IMR-90 (cell line): ENCODE measurements around the gene SLC2A11. TPM values are rescaled to one million over a fixed set of nuclear protein-coding genes. Genes with fewer than 3 reads are reported as not detected.

Source experiments
- ATAC-seq: fragments of 200-7000 bp; cut with Tn5 transposase; 2 replicates; pipeline ENCODE4 v1.9.1; 2020; ENCODE audit warnings: low read depth, mild to moderate bottlenecking, moderate library complexity
- BruUV-seq: library from RNA; stranded (reverse); fragments of 400-500 nt; replicated peaks from 2 replicates; lab custom pipeline; 2021; lab: Mats Ljungman, UMichigan
- CTCF ChIA-PET: fragments of 300-600 bp; formaldehyde crosslinking; extraction: SDS; loops from one replicate; lab custom pipeline; 2021; ENCODE audit warnings: antibody characterized with exemption; lab: Yijun Ruan, JAX
- POLR2A ChIA-PET: fragments of 300-600 bp; sonication (Branson Sonifier 250); formaldehyde crosslinking; loops from one replicate; lab custom pipeline; 2022; ENCODE audit warnings: antibody characterized with exemption; ENCODE audit not compliant: unreplicated experiment; lab: Charles Lee
- DNase-seq: peaks from one replicate; pipeline ENCODE4 v3.0.0; 2013
- H2AFZ ChIP-seq: replicated peaks from 2 replicates; pipeline ENCODE3; 2013; ENCODE audit warnings: low read length, mild to moderate bottlenecking; ENCODE audit not compliant: poor library complexity
- H2AK5ac ChIP-seq: 2 replicates; pipeline ENCODE4 v1.6.1; 2013; ENCODE audit warnings: low read depth, low read length, inconsistent platforms
- H2AK9ac ChIP-seq: replicated peaks from 2 replicates; pipeline ENCODE3; 2013; ENCODE audit warnings: mild to moderate bottlenecking, low read depth, low read length, moderate library complexity; ENCODE audit not compliant: poor library complexity
- H2BK120ac ChIP-seq: 2 replicates; pipeline ENCODE4 v1.6.1; 2013; ENCODE audit warnings: low read depth, low read length, inconsistent platforms
- H2BK15ac ChIP-seq: 3 replicates; pipeline ENCODE4 v1.6.1; 2013; ENCODE audit warnings: low read depth, low read length, inconsistent platforms
- H2BK20ac ChIP-seq: 2 replicates; pipeline ENCODE4 v1.6.1; 2013; ENCODE audit warnings: low read depth, mild to moderate bottlenecking, inconsistent platforms, low read length, moderate library complexity
- H2BK5ac ChIP-seq: 2 replicates; pipeline ENCODE4 v1.6.1; 2013; ENCODE audit warnings: mild to moderate bottlenecking, low read depth, low read length, inconsistent platforms; ENCODE audit not compliant: poor library complexity, severe bottlenecking
- H3K14ac ChIP-seq: replicated peaks from 2 replicates; pipeline ENCODE4 v1.6.1; 2013; ENCODE audit warnings: low read depth, low read length, inconsistent platforms
- H3K18ac ChIP-seq: 2 replicates; pipeline ENCODE4 v1.6.1; 2013; ENCODE audit warnings: low read depth, low read length, control low read depth
- H3K23ac ChIP-seq: 2 replicates; pipeline ENCODE4 v1.6.1; 2013; ENCODE audit warnings: low read depth, low read length, inconsistent platforms
- H3K27ac ChIP-seq: 2 replicates; pipeline ENCODE4 v1.5.1; 2013; ENCODE audit warnings: mild to moderate bottlenecking, control low read depth, low read length; ENCODE audit not compliant: insufficient read depth
- H3K27me3 ChIP-seq: 2 replicates; pipeline ENCODE4 v1.6.1; 2013; ENCODE audit warnings: low read length; ENCODE audit not compliant: control insufficient read depth, insufficient read depth
- H3K36me3 ChIP-seq: 2 replicates; pipeline ENCODE4 v1.6.1; 2013; ENCODE audit warnings: low read length, mixed read lengths; ENCODE audit not compliant: control insufficient read depth, insufficient read depth
- H3K4ac ChIP-seq: 2 replicates; pipeline ENCODE4 v1.6.1; 2013; ENCODE audit warnings: low read depth, low read length, inconsistent platforms
- H3K4me1 ChIP-seq: 2 replicates; pipeline ENCODE4 v1.6.1; 2013; ENCODE audit warnings: low read length, mixed read lengths; ENCODE audit not compliant: control insufficient read depth, insufficient read depth
- H3K4me2 ChIP-seq: 2 replicates; pipeline ENCODE4 v1.6.1; 2013; ENCODE audit warnings: low read depth, mild to moderate bottlenecking, control low read depth, low read length, moderate library complexity
- H3K4me3 ChIP-seq: 2 replicates; pipeline ENCODE4 v1.5.1; 2013; ENCODE audit warnings: low read depth, mild to moderate bottlenecking, control low read depth, low read length, moderate library complexity; ENCODE audit not compliant: insufficient read depth
- H3K56ac ChIP-seq: 2 replicates; pipeline ENCODE4 v1.6.1; 2013; ENCODE audit warnings: low read length, inconsistent platforms; ENCODE audit not compliant: insufficient read depth; ENCODE audit errors: extremely low read depth
- H3K79me1 ChIP-seq, 2 experiments: 2 replicates each; pipeline ENCODE4 v1.6.1; 2013; ENCODE audit warnings: low read length in 2 of 2, inconsistent platforms in 1 of 2, low read depth in 1 of 2
- H3K9ac ChIP-seq: 2 replicates; pipeline ENCODE4 v1.6.1; 2013; ENCODE audit warnings: low read depth, low read length, control low read depth
- H3K9me1 ChIP-seq: 2 replicates; pipeline ENCODE4 v1.6.1; 2013; ENCODE audit warnings: low read length, inconsistent platforms; ENCODE audit not compliant: insufficient read depth
- H3K9me3 ChIP-seq: 2 replicates; pipeline ENCODE4 v1.6.1; 2013; ENCODE audit warnings: low read length; ENCODE audit not compliant: control insufficient read depth, insufficient read depth
- H4K20me1 ChIP-seq: 2 replicates; pipeline ENCODE4 v1.6.1; 2013; ENCODE audit warnings: low read length, inconsistent platforms; ENCODE audit not compliant: insufficient read depth
- H4K5ac ChIP-seq: 2 replicates; pipeline ENCODE4 v1.6.1; 2013; ENCODE audit warnings: mild to moderate bottlenecking, low read depth, low read length, control low read depth
- H4K8ac ChIP-seq, 2 experiments: 2 replicates each; pipeline ENCODE4 v1.6.1; 2013; ENCODE audit warnings: low read depth in 2 of 2, low read length in 2 of 2, control low read depth in 1 of 2, inconsistent platforms in 1 of 2
- H4K91ac ChIP-seq: 2 replicates; pipeline ENCODE4 v1.6.1; 2013; ENCODE audit warnings: low read depth, low read length, inconsistent platforms; ENCODE audit not compliant: insufficient read depth
- CEBPB ChIP-seq: IDR thresholded peaks from 2 replicates; pipeline ENCODE4 v1.6.1; 2012; ENCODE audit warnings: low read depth, low read length, improper control_type of control experiment
- MXI1 ChIP-seq: IDR thresholded peaks from 2 replicates; pipeline ENCODE4 v1.6.1; 2012; ENCODE audit warnings: low read depth, mild to moderate bottlenecking, low read length, moderate library complexity, borderline replicate concordance
- WGBS, 2 experiments: methylation state at CpG; one replicate each; pipeline versions ENCODE4 v1.1.5 to v1.1.7; 2013; ENCODE audit warnings: missing lambda C conversion rate in 2 of 2; ENCODE audit not compliant: insufficient read length in 1 of 2; ENCODE audit errors: extremely low coverage in 2 of 2; 5-methylcytosine and 5-hydroxymethylcytosine counted together
- dilution Hi-C: fragments of 300-500 bp; cut with HindIII; formaldehyde crosslinking; loops from one replicate; pipeline ENCODE4 v1.14.3; 2018; ENCODE audit warnings: low sequenced_read_pairs; ENCODE audit not compliant: unreplicated experiment
- in situ Hi-C: fragments of 300-500 bp; cut with MboI; formaldehyde crosslinking; loops from 3 replicates; pipeline ENCODE4 v1.14.3; 2019; ENCODE audit warnings: low sequenced_read_pairs, inconsistent platforms, mixed read lengths
- intact Hi-C: fragments of 100-400 bp; cut with micrococcal nuclease; formaldehyde crosslinking; loops from 2 replicates; pipeline ENCODE4 v1.10.0; 2022
- polyA plus RNA-seq, 3 experiments: library from polyadenylated mRNA; depleted of rRNA; stranded (reverse); fragments of >200 nt; gene quantifications; 2 replicates each; pipeline ENCODE4 v1.2.3, GENCODE V29; 2012; ENCODE audit warnings: low replicate concordance in 1 of 3
- total RNA-seq: library from RNA; depleted of rRNA; stranded (reverse); fragments of >200 nt; gene quantifications from 2 replicates; pipeline ENCODE4 v1.2.3, GENCODE V29; 2012

Gene SLC2A11
- total and polyA plus RNA-seq, 2 of the 4 experiments (the other 2 are of a cell fraction) = 3.2 to 8.7 TPM

DNA sequence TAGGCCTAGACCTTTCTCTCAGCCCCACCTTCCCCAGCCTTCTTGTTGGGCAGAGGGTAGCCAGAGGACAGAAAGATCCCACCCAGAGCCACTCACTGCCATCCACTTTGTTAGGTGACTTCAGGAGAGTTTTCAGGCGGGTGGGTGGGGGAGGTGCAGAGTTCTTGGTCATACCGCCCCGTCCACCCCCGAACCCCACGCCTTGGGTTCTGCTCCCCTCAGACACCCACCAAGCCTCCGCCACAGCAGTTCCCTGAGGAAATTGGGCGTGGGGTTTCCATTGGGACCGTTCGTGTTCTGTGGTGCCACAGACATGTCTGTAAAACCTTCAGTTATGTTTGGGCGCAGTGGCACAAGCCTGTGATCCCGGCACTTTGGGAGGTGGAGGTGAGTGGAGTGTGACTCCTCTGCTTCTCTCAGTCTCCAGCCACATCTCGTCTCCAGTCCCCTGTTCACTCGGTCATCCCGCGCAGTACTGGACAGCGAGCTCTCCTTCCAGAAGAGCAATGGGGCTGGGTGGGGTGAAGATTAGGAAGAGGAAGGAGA lies 38.0 kb downstream of the SLC2A11 start:
- Histone ChIP-seq H3K9me3 (no peaks in the 10 kb centered on the region), H2AFZ (peak overlapping the region; percentile 97), H3K27ac (peak overlapping the region; percentile 98), H3K4ac (peak overlapping the region; percentile 96), H2BK20ac (no peak overlapping the region), H3K23ac (peak overlapping the region; percentile 59; the same call in 1 of the 2 replicates), H3K79me1 (peaks cover 17 to 31% of the 10 kb centered on the region in 2 experiments), H3K9me1 (peaks cover 21% of the 10 kb centered on the region), H3K14ac (peak overlapping the region; percentile 91), H3K4me1 (peaks cover 12% of the 10 kb centered on the region), H4K8ac (no peak overlapping the region; a peak in 1 of 4 replicates), H2BK5ac (peak overlapping the region; percentile 99), H2AK5ac (peak overlapping the region; percentile 68), H3K36me3 (peaks cover 24% of the 10 kb centered on the region), H3K56ac (peak overlapping the region; percentile 60; the same call in 1 of the 2 replicates), H3K18ac (no peak overlapping the region), H4K20me1 (peaks cover 24% of the 10 kb centered on the region), H2BK15ac (no peak overlapping the region), H4K5ac (no peak overlapping the region), H3K4me2 (peak overlapping the region; percentile 76), H2AK9ac (peak overlapping the region; percentile 100), H3K9ac (peak overlapping the region; percentile 96), H3K4me3 (peak overlapping the region; percentile 94), H2BK120ac (no peak overlapping the region), H4K91ac (peak overlapping the region; percentile 87; the same call in 1 of the 2 replicates), H3K27me3 (no peaks in the 10 kb centered on the region)
- no peak for DNase-seq
- no peak for ATAC-seq
- dilution Hi-C loops = no loop called here
- WGBS, 2 experiments = no CpG with 5 or more reads among the region's 16 CpGs
- in situ Hi-C loops = no loop called here
- POLR2A ChIA-PET = no interaction called here
- BruUV-seq = no TSS peak
- CTCF ChIA-PET = no interaction called here
- intact Hi-C loops = no loop called here
- TF ChIP-seq CEBPB = no peak
- TF ChIP-seq MXI1 = no peak
